DND-41 (cell line): Measurements from ENCODE around the gene CCDC60.
"Not testable (repeated sequence)": the region's sequence is repeated elsewhere in the genome, so short reads cannot be mapped to it uniquely, and the experiment has no call there.

Experiments used
- ATAC-seq: fragments of 200-7000 bp; cut with Tn5 transposase; 3 replicates; pipeline ENCODE4 v1.9.1; 2021; ENCODE audit warnings: low read depth; ENCODE audit not compliant: insufficient read depth
- DNase-seq: peaks from one replicate; pipeline ENCODE4 v3.0.0-alpha.2; 2020
- H2AFZ ChIP-seq: 2 replicates; pipeline ENCODE4 v1.6.0; 2012; ENCODE audit warnings: low read depth, low read length
- H3K27ac ChIP-seq: 2 replicates; pipeline ENCODE4 v1.5.1; 2012; ENCODE audit warnings: low read length, inconsistent platforms
- H3K27me3 ChIP-seq: fragments of 200-600 bp; sonication (generic); 2 replicates; pipeline ENCODE4 v1.6.0; 2012; ENCODE audit warnings: low read length, mild to moderate bottlenecking, inconsistent platforms; ENCODE audit not compliant: insufficient read depth, poor library complexity
- H3K36me3 ChIP-seq: 2 replicates; pipeline ENCODE4 v1.5.1; 2012; ENCODE audit warnings: low read length, inconsistent platforms; ENCODE audit not compliant: insufficient read depth
- H3K4me1 ChIP-seq: 2 replicates; pipeline ENCODE4 v1.5.1; 2012; ENCODE audit warnings: mild to moderate bottlenecking, low read length; ENCODE audit not compliant: insufficient read depth
- H3K4me2 ChIP-seq: 2 replicates; pipeline ENCODE4 v1.6.0; 2012; ENCODE audit warnings: mild to moderate bottlenecking, moderate library complexity, low read length, inconsistent platforms; ENCODE audit not compliant: insufficient read depth
- H3K4me3 ChIP-seq, 2 experiments: fragments of 200-600 bp in 1 of 2; shearing (Covaris generic) in 1 of 2; 2 replicates each; pipeline ENCODE4 v1.5.1; 2012 to 2016; ENCODE audit warnings: inconsistent platforms in 2 of 2, low read length in 2 of 2, mild to moderate bottlenecking in 2 of 2, low read depth in 1 of 2, moderate library complexity in 1 of 2
- H3K79me2 ChIP-seq: 2 replicates; pipeline ENCODE4 v1.6.0; 2012; ENCODE audit warnings: low read length, inconsistent platforms; ENCODE audit not compliant: insufficient read depth
- H3K9ac ChIP-seq: 2 replicates; pipeline ENCODE4 v1.6.0; 2012; ENCODE audit warnings: low read depth, mild to moderate bottlenecking, inconsistent platforms, low read length, moderate library complexity
- H3K9me3 ChIP-seq: 2 replicates; pipeline ENCODE4 v1.5.1; 2012; ENCODE audit warnings: low read length, moderate library complexity, mild to moderate bottlenecking, inconsistent platforms; ENCODE audit not compliant: insufficient read depth, severe bottlenecking
- H4K20me1 ChIP-seq: 2 replicates; pipeline ENCODE4 v1.6.0; 2012; ENCODE audit warnings: low read length; ENCODE audit not compliant: insufficient read depth
- EZH2 ChIP-seq: IDR thresholded peaks from 3 replicates; pipeline ENCODE4 v1.6.1; 2012; ENCODE audit warnings: borderline replicate concordance, low read depth, mild to moderate bottlenecking, moderate library complexity, low read length, inconsistent platforms; ENCODE audit not compliant: severe bottlenecking
- TF ChIP-seq, protein P1 (sequence below): IDR thresholded peaks from 2 replicates; pipeline ENCODE4 v1.5.1; 2012; ENCODE audit warnings: borderline replicate concordance, low read length, moderate library complexity, mild to moderate bottlenecking; ENCODE audit not compliant: poor library complexity, severe bottlenecking; ENCODE audit errors: extremely low read depth

The CCDC60 gene

GRCh38 chr12:119341988-119342387 is 7.5 kb downstream of the CCDC60 start:
- H3K4me3 ChIP-seq = no peak overlapping the region
- H3K79me2 ChIP-seq = no peaks in the 10 kb centered on the region
- ATAC-seq (no peak), DNase-seq (no peak)
- no peak overlapping the region for H3K4me2 ChIP-seq
- H3K4me1 ChIP-seq = no peaks in the 10 kb centered on the region
- TF ChIP-seq, protein P1, sequence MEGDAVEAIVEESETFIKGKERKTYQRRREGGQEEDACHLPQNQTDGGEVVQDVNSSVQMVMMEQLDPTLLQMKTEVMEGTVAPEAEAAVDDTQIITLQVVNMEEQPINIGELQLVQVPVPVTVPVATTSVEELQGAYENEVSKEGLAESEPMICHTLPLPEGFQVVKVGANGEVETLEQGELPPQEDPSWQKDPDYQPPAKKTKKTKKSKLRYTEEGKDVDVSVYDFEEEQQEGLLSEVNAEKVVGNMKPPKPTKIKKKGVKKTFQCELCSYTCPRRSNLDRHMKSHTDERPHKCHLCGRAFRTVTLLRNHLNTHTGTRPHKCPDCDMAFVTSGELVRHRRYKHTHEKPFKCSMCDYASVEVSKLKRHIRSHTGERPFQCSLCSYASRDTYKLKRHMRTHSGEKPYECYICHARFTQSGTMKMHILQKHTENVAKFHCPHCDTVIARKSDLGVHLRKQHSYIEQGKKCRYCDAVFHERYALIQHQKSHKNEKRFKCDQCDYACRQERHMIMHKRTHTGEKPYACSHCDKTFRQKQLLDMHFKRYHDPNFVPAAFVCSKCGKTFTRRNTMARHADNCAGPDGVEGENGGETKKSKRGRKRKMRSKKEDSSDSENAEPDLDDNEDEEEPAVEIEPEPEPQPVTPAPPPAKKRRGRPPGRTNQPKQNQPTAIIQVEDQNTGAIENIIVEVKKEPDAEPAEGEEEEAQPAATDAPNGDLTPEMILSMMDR = no peak
- no peak for TF ChIP-seq EZH2
- no peak overlapping the region for H3K27ac ChIP-seq
- H4K20me1 ChIP-seq = no peaks in the 10 kb centered on the region
- no peak overlapping the region for H3K9ac ChIP-seq
- no peaks in the 10 kb centered on the region for H3K27me3 ChIP-seq
- no peaks in the 10 kb centered on the region for H3K36me3 ChIP-seq
- H3K9me3 ChIP-seq = no peaks in the 10 kb centered on the region
- no peak overlapping the region for H2AFZ ChIP-seq

- Histone ChIP-seq H3K4me2 (no peak overlapping the region), H3K27ac (no peak overlapping the region), H3K9ac (no peak overlapping the region), H3K36me3 (no peaks in the 10 kb centered on the region), H3K27me3 (no peaks in the 10 kb centered on the region), H3K9me3 (no peaks in the 10 kb centered on the region), H3K4me3 (no peak overlapping the region), H4K20me1 (no peaks in the 10 kb centered on the region), H2AFZ (no peak overlapping the region), H3K79me2 (no peaks in the 10 kb centered on the region), H3K4me1 (no peaks in the 10 kb centered on the region)
- no peak for TF ChIP-seq EZH2
- TF ChIP-seq, protein P1 = no peak
- ATAC-seq = no peak
- no peak for DNase-seq
Measured at GRCh38 chr12:119343130-119343529, 8.6 kb downstream of the CCDC60 start.

DNA sequence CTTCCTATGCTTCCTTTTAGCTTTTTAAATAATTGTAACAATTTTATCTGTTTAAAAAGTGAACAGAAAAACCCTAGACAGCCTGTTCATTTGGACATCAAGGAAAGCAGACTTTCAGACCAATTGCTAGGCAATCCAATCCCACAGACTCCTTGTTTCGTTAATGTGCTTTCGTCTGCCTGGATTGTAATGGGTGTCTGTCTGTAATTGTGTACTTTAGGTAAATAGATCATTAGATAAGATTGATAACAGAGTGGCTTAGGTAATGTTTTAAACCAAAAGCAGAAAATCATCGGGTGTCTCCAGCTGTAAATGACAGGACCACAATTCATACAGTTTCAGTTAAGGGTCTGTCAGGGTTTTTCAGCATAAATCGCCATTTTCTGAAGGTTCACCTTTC is 19.6 kb downstream of the CCDC60 start:
- no peaks in the 10 kb centered on the region for H3K79me2 ChIP-seq
- H3K27me3 ChIP-seq = no peaks in the 10 kb centered on the region
- no peak overlapping the region for H3K27ac ChIP-seq
- no peak for DNase-seq
- no peak overlapping the region for H3K9ac ChIP-seq
- H2AFZ ChIP-seq = no peak overlapping the region
- no peaks in the 10 kb centered on the region for H3K4me1 ChIP-seq
- H3K36me3 ChIP-seq = no peaks in the 10 kb centered on the region
- no peaks in the 10 kb centered on the region for H4K20me1 ChIP-seq
- no peak for ATAC-seq
- no peaks in the 10 kb centered on the region for H3K9me3 ChIP-seq
- no peak overlapping the region for H3K4me3 ChIP-seq
- H3K4me2 ChIP-seq = no peak overlapping the region
- no peak for TF ChIP-seq EZH2
- TF ChIP-seq, protein P1 = no peak

DNA sequence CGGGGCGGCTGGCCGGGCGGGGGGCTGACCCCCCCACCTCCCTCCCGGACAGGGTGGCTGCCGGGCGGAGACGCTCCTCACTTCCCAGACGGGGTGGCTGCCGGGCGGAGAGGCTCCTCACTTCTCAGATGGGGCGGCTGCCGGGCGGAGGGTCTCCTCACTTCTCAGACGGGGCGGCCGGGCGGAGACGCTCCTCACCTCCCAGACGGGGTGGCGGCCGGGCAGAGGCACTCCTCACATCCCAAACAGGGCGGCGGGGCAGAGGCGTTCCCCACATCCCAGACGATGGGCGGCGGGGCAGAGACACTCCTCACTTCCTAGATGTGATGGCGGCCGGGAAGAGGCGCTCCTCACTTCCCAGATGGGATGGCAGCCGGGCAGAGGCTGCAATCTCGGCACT is 25.8 kb downstream of the CCDC60 start:
- not testable (repeated sequence) for ATAC-seq, H3K27ac ChIP-seq, H4K20me1 ChIP-seq, DNase-seq, H3K36me3 ChIP-seq, H3K27me3 ChIP-seq, H3K9me3 ChIP-seq, H3K9ac ChIP-seq, H3K79me2 ChIP-seq, H3K4me3 ChIP-seq, H2AFZ ChIP-seq, H3K4me1 ChIP-seq, H3K4me2 ChIP-seq
